Esophagus squamous epithelium (tissue), 4 donors: Measurements from ENCODE around the gene SUPT6H.

Experiments
- POLR2A ChIP-seq, 4 donors: fragments of 450-650 bp; IDR thresholded peaks; one replicate each; pipeline ENCODE4 v1.6.1; 2017; ENCODE audit warnings: antibody characterized with exemption in 4 of 4, mild to moderate bottlenecking in 4 of 4, moderate library complexity in 3 of 4
- TF ChIP-seq, protein P1 (sequence below), 6 experiments: fragments of 450-650 bp in 4 of 6; fragments of 200-600 bp in 2 of 6; sonication (generic) in 2 of 6; IDR thresholded peaks; one replicate each; pipeline ENCODE4 v1.5.1; 2016 to 2019; ENCODE audit warnings: antibody characterized with exemption in 6 of 6, mild to moderate bottlenecking in 4 of 6, moderate library complexity in 4 of 6

DNA sequence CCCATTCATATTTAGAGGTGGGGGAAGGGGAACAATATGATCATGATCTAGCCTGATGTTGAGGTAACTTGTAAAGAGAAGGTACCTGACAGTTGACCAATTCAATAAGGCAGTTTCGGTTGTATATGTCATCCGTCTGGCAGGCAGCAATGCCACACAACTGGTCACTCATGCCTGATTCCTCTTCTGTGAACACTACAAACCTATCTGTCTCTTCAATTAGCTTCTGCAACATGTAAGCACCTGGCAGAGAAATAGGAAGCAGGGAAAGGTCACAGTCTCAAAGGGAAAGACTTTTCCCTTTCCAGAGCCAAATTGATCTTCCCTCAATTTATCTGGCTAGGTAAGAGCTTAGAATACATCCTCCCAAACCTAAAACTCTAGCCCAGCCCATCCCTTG is 37.9 kb upstream of the SUPT6H start:
- TF ChIP-seq, protein P1, sequence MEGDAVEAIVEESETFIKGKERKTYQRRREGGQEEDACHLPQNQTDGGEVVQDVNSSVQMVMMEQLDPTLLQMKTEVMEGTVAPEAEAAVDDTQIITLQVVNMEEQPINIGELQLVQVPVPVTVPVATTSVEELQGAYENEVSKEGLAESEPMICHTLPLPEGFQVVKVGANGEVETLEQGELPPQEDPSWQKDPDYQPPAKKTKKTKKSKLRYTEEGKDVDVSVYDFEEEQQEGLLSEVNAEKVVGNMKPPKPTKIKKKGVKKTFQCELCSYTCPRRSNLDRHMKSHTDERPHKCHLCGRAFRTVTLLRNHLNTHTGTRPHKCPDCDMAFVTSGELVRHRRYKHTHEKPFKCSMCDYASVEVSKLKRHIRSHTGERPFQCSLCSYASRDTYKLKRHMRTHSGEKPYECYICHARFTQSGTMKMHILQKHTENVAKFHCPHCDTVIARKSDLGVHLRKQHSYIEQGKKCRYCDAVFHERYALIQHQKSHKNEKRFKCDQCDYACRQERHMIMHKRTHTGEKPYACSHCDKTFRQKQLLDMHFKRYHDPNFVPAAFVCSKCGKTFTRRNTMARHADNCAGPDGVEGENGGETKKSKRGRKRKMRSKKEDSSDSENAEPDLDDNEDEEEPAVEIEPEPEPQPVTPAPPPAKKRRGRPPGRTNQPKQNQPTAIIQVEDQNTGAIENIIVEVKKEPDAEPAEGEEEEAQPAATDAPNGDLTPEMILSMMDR (IDR thresholded peaks at IDR 0.05): no peak
- TF ChIP-seq POLR2A (IDR thresholded peaks at IDR 0.05): no peak
